C4-2B (cell line): ENCODE data around the gene GABRE.

Experiments used
- H3K27ac ChIP-seq: fragments of 450-650 bp; 2 replicates; pipeline ENCODE4 v1.5.1; 2017
- CTCF ChIP-seq: fragments of 450-650 bp; conservative IDR thresholded peaks from 2 replicates; pipeline ENCODE4 v1.5.1; 2017; ENCODE audit warnings: mild to moderate bottlenecking
- ZFX ChIP-seq: fragments of 450-650 bp; IDR thresholded peaks from 2 replicates; pipeline ENCODE4 v1.6.1; 2017

GABRE gene

GRCh38 chrX:151973060-151973661 lies 1.3 kb downstream of the GABRE start:
- H3K27ac ChIP-seq = peak overlapping the region; percentile 66
- no peak for TF ChIP-seq ZFX
- TF ChIP-seq CTCF = no peak

DNA sequence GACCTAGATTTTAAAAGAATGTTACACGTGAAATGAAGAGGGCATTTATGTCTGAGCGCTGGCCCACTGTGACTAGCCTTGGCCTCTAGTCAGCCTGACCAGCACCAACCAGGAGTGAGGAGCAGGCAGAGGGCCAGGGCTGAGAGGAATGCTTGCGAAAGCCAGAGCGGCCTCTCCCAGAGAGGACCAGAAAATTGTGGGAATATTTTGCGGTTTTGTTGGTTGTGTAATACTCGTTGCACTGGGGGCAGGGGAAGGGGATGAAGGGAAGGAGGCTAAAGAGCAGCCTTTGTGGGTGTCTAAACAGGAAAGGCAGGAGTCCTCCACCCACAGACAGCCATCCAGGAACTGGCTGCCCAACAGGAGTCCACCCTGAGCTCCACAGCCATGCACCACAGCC lies 3.8 kb downstream of the GABRE start:
- no peak overlapping the region for H3K27ac ChIP-seq
- TF ChIP-seq ZFX = no peak

- no peak for TF ChIP-seq CTCF
- no peak for TF ChIP-seq ZFX
Measured at GRCh38 chrX:151970027-151970426, 4.4 kb downstream of the GABRE start.

GRCh38 chrX:151966236-151966635 lies 8.2 kb downstream of the GABRE start:
- TF ChIP-seq CTCF = no peak
- TF ChIP-seq ZFX = no peak
- H3K27ac ChIP-seq = no peak overlapping the region

More at GRCh38 chrX:151970027-151970426, 4.4 kb downstream of the GABRE start:
- no peak overlapping the region for H3K27ac ChIP-seq

DNA sequence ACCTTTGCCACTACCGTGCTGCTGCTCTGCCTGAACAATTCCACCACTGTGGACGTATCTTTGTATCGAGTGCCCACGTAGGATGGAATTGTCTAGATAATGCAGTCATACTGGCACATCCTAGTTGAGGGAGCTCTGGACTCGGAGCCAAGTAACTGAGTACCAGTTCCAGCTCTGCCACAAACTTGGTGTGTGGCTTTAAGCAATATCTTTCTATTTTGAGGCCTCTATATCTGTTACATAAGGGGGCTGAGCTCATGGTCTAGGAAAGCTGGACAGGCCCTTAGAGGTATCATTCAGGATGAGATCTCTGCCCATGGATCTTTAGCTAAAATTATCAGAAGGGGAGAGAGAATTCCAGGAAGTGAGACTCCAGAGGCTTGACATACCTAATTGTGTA lies 12.4 kb downstream of the GABRE start:
- TF ChIP-seq CTCF (no peak), ZFX (no peak)
- no peak overlapping the region for H3K27ac ChIP-seq

DNA sequence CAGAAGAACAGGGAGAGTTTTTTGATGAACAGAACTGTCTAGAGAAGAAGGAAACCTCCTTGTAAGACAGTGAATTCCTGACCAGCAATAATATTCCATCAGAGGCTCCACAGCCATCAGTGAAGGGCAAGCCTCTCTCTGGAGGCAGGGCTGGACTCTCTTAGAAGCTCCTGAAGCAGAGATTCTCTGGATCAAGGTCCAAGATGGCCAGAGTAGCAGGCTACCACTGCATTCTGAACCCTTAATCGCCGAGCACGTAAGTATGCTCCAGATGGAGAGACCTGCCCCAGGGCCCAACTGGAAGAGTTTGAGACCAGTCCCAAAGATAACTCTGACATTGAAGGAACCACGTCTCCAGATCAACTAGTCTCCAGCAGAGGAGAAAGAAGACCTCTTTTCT lies 16.4 kb downstream of the GABRE start:
- H3K27ac ChIP-seq = no peak overlapping the region
- TF ChIP-seq ZFX = no peak
- TF ChIP-seq CTCF = no peak

- TF ChIP-seq CTCF = no peak
- H3K27ac ChIP-seq = no peak overlapping the region
Measured at GRCh38 chrX:151954730-151955129, 19.7 kb downstream of the GABRE start.

GRCh38 chrX:151938172-151938571 lies 36.3 kb downstream of the GABRE start:
- TF ChIP-seq ZFX = no peak
- TF ChIP-seq CTCF = no peak

More at GRCh38 chrX:151938172-151938571, 36.3 kb downstream of the GABRE start:
- no peak overlapping the region for H3K27ac ChIP-seq
